ENCODE results near the gene GOLGA2. TPM values are rescaled to one million over a fixed set of nuclear protein-coding genes. Genes with fewer than 3 reads are reported as not detected.
A peak's percentile ranks its signal among the peaks of the same experiment; 100 is the strongest.

The GOLGA2 gene
- total and polyA plus RNA-seq, 2 of the 13 experiments (the other 11 are each of a cell fraction or from before 2014, with no cell fraction given), result 45.3 to 45.8 TPM

- peak; percentile 52; the same call in 1 of the 2 replicates for TF ChIP-seq ZNF713 (CRISPR knock-in tag; IDR thresholded peaks at IDR 0.05)
- TF ChIP-seq NFAT5 (CRISPR knock-in tag; IDR thresholded peaks at IDR 0.05), result no peak
- no peak for TF ChIP-seq SYNCRIP (IDR thresholded peaks at IDR 0.05; ENCODE audit: insufficient read depth, low read depth, low read length)
- no peak for TF ChIP-seq CSRNP1 (CRISPR knock-in tag; IDR thresholded peaks at IDR 0.05)
- TF ChIP-seq FOXP1 (IDR thresholded peaks at IDR 0.05), result no peak
- no peak for TF ChIP-seq FOXP1 (CRISPR knock-in tag; IDR thresholded peaks at IDR 0.05)
- no peak for TF ChIP-seq IKZF1 (IDR thresholded peaks at IDR 0.05)
- no peak; the same call in 1 of the 2 replicates for TF ChIP-seq PRDM4 (CRISPR knock-in tag; IDR thresholded peaks at IDR 0.05; ENCODE audit: borderline replicate concordance)
- TF ChIP-seq ATRX (CRISPR knock-in tag; IDR thresholded peaks at IDR 0.05; ENCODE audit: borderline replicate concordance), result no peak
- peak; percentile 97 for TF ChIP-seq ASH2L (IDR thresholded peaks at IDR 0.05; ENCODE audit: insufficient read length, low read depth, low read length)
- no peak for TF ChIP-seq ATF5 (CRISPR knock-in tag; IDR thresholded peaks at IDR 0.05; ENCODE audit: low read depth)
- TF ChIP-seq SRSF1 (optimal IDR thresholded peaks at IDR 0.05; ENCODE audit: low read depth, low read length), result no peak
- peak; percentile 95 for TF ChIP-seq ZNF556 (CRISPR knock-in tag; IDR thresholded peaks at IDR 0.05; ENCODE audit: borderline replicate concordance)
- TF ChIP-seq HHEX (CRISPR knock-in tag; IDR thresholded peaks at IDR 0.05), result no peak
- TF ChIP-seq ZNF737 (CRISPR knock-in tag; IDR thresholded peaks at IDR 0.05; ENCODE audit: borderline replicate concordance), result no peak
- no peak for TF ChIP-seq SRY (CRISPR knock-in tag; IDR thresholded peaks at IDR 0.05)
- TF ChIP-seq ATF2 (CRISPR knock-in tag; IDR thresholded peaks at IDR 0.05), result 0 out of 2 replicates have a peak, but pooled peaks have one; percentile 51
- no peak for TF ChIP-seq MATR3 (CRISPR knock-in tag; IDR thresholded peaks at IDR 0.05)
These were observed 46.8 kb upstream of the GOLGA2 start, which contains the start of the genes COQ4 and TRUB2 (continued) for GRCh38 chr9:128322404-128323211.

Measured in HepG2 (cell line).